Spleen (tissue), 7 donors: ENCODE results near the gene MRE11.

Source experiments
- POLR2A ChIP-seq, 3 donors: fragments of 450-650 bp; IDR thresholded peaks; one replicate each; pipeline ENCODE4 v1.5.1; 2017; ENCODE audit warnings: antibody characterized with exemption in 3 of 3, mild to moderate bottlenecking in 1 of 3
- POLR2AphosphoS5 ChIP-seq, 3 donors: sonication (generic); formaldehyde crosslinking; IDR thresholded peaks; one replicate each; pipeline ENCODE4 v1.5.1; 2017; ENCODE audit warnings: antibody characterized with exemption in 3 of 3
- TF ChIP-seq, protein P1 (sequence below), 11 experiments: fragments of 200-600 bp in 7 of 11; fragments of 450-650 bp in 4 of 11; sonication (generic) in 4 of 11; IDR thresholded peaks in 8 of 11; conservative IDR thresholded peaks in 3 of 11; 1 replicate in 7 of 11; 2 replicates in 4 of 11; pipeline versions ENCODE4 v1.4.0 to v1.8.0; 2016 to 2021; ENCODE audit warnings: antibody characterized with exemption in 11 of 11, inconsistent platforms in 4 of 11, mild to moderate bottlenecking in 1 of 11
- donor health status: DM: no; HTN: no; CAD: no; lungs with moderate emphysema.
- donor health status: DM: no; HTN: no; CAD: no.
- donor health status: DM: no; HTN: no; CAD: no.

- no peak for TF ChIP-seq POLR2A (IDR thresholded peaks at IDR 0.05)
- TF ChIP-seq POLR2AphosphoS5 (IDR thresholded peaks at IDR 0.05), result no peak
- TF ChIP-seq, protein P1, sequence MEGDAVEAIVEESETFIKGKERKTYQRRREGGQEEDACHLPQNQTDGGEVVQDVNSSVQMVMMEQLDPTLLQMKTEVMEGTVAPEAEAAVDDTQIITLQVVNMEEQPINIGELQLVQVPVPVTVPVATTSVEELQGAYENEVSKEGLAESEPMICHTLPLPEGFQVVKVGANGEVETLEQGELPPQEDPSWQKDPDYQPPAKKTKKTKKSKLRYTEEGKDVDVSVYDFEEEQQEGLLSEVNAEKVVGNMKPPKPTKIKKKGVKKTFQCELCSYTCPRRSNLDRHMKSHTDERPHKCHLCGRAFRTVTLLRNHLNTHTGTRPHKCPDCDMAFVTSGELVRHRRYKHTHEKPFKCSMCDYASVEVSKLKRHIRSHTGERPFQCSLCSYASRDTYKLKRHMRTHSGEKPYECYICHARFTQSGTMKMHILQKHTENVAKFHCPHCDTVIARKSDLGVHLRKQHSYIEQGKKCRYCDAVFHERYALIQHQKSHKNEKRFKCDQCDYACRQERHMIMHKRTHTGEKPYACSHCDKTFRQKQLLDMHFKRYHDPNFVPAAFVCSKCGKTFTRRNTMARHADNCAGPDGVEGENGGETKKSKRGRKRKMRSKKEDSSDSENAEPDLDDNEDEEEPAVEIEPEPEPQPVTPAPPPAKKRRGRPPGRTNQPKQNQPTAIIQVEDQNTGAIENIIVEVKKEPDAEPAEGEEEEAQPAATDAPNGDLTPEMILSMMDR (IDR thresholded peaks at IDR 0.05 in 8 of 11, conservative IDR thresholded peaks at IDR 0.05 in 3 of 11), result no peak
These were observed 12.3 kb downstream of the MRE11 start for GRCh38 chr11:94481342-94481741.
